H1 (cell line): ENCODE results near the gene RIPOR1. TPM values are rescaled to one million over a fixed set of nuclear protein-coding genes. Genes with fewer than 3 reads are reported as not detected.

Experiments
- CBX5 ChIP-seq: fragments of 300-800, 300-1000 bp; sonication (generic); IDR thresholded peaks from 2 replicates; pipeline ENCODE4 v1.7.1; 2016; ENCODE audit warnings: antibody characterized with exemption, low read length, low read depth
- CEBPB ChIP-seq: IDR thresholded peaks from 2 replicates; pipeline ENCODE4 v1.6.1; 2012; ENCODE audit warnings: low read depth, low read length
- EGR1 ChIP-seq: IDR thresholded peaks from 2 replicates; pipeline ENCODE4 v1.6.1; 2011; ENCODE audit warnings: low read depth, low read length, borderline replicate concordance
- RAD21 ChIP-seq, 2 experiments: IDR thresholded peaks in 1 of 2; conservative IDR thresholded peaks in 1 of 2; 2 replicates each; pipeline ENCODE4 v1.6.1; 2011; ENCODE audit warnings: low read depth in 2 of 2, low read length in 2 of 2, improper control_type of control experiment in 1 of 2, inconsistent platforms in 1 of 2, mild to moderate bottlenecking in 1 of 2, moderate library complexity in 1 of 2
- RXRA ChIP-seq: IDR thresholded peaks from 2 replicates; pipeline ENCODE4 v1.6.1; 2011; ENCODE audit warnings: low read depth, mild to moderate bottlenecking, low read length, moderate library complexity; ENCODE audit not compliant: insufficient read depth
- TCF12 ChIP-seq: IDR thresholded peaks from 2 replicates; pipeline ENCODE4 v1.6.1; 2011; ENCODE audit warnings: low read depth, mild to moderate bottlenecking, low read length
- polyA plus RNA-seq, 7 experiments: library from polyadenylated mRNA; depleted of rRNA in 3 of 7; stranded (reverse) in 5 of 7; unstranded in 2 of 7; fragments of >200 nt in 5 of 7; fragments of 200-250 nt in 2 of 7; gene quantifications; 1 replicate in 5 of 7; 2 replicates in 1 of 7; 4 replicates in 1 of 7; pipeline versions ENCODE4 v1.2.1 to v1.2.3, GENCODE V29; 2011 to 2013; ENCODE audit warnings: missing spikeins in 2 of 7, mixed read lengths in 2 of 7
- total RNA-seq: library from RNA; stranded (reverse); fragmentation: NEBNext Ultra II Directional; extraction: Animal tissue kit (Norgen Biotek cat#: 25700); gene quantifications from 2 replicates; pipeline ENCODE4 v1.2.1, GENCODE V29; 2021

The RIPOR1 gene
- total and polyA plus RNA-seq, 2 of the 8 experiments (the other 6 are each of a cell fraction or from before 2014, with no cell fraction given): 2.7 to 10.1 TPM

DNA sequence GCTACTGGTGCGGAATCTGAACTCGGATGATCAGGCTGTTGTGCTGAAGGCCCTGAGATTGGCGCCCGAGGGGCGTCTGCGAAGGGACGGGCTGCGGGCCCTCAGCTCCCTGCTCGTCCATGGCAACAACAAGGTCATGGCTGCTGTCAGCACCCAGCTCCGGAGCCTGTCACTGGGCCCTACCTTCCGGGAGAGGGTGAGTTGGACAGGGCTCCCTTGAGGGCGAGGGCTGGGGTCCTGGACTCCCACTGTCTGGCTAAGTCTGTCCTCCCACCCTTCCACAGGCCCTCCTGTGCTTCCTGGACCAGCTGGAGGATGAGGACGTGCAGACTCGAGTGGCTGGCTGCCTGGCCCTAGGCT, 17.0 kb downstream of the RIPOR1 start (continued):
- TF ChIP-seq TCF12 (no peak), RAD21 (IDR thresholded peaks at IDR 0.05 in 1 of 2, conservative IDR thresholded peaks at IDR 0.05 in 1 of 2; ENCODE audit: low read depth in 2 of 2, low read length in 2 of 2) (no peak), EGR1 (no peak), CEBPB (no peak), CBX5 (no peak), RXRA (no peak)
